Activated CD4-positive, alpha-beta T cell treated with anti-CD3 and anti-CD28 coated beads, Interleukin-2, amount 10 ng/mL, durations not matched to agents 24 days and 14 days (primary cell): ENCODE measurements around the gene SEPTIN7. TPM values are rescaled to one million over a fixed set of nuclear protein-coding genes. Genes with fewer than 3 reads are reported as not detected.

Experiments used
- DNase-seq: peaks from one replicate; pipeline ENCODE4 v3.0.0; 2022
- H3K27ac Mint-ChIP-seq: one replicate; pipeline ENCODE4 v1.8.0; 2022; ENCODE audit warnings: mild to moderate bottlenecking, mixed read lengths
- H3K27me3 Mint-ChIP-seq: one replicate; pipeline ENCODE4 v1.8.0; 2022; ENCODE audit warnings: mixed read lengths
- H3K36me3 Mint-ChIP-seq: one replicate; pipeline ENCODE4 v1.8.0; 2022; ENCODE audit warnings: low read depth, mild to moderate bottlenecking, mixed read lengths
- H3K4me1 Mint-ChIP-seq: one replicate; pipeline ENCODE4 v1.8.0; 2021; ENCODE audit warnings: mixed read lengths
- H3K4me3 Mint-ChIP-seq: one replicate; pipeline ENCODE4 v1.8.0; 2022; ENCODE audit warnings: mild to moderate bottlenecking, moderate library complexity, mixed read lengths
- H3K9me3 Mint-ChIP-seq: one replicate; pipeline ENCODE4 v1.8.0; 2021; ENCODE audit warnings: mixed read lengths
- intact Hi-C: fragments of 100-400 bp; cut with micrococcal nuclease; formaldehyde crosslinking; loops from one replicate; pipeline ENCODE4 v1.15.1; 2023
- total RNA-seq: library from RNA; stranded (reverse); gene quantifications from 2 replicates; pipeline ENCODE4 v1.2.3, GENCODE V29; 2022

The SEPTIN7 gene
- total RNA-seq, 1 donor from 2014 or later: 205 TPM

- Mint-ChIP-seq H3K27me3 (peaks cover 2% of the 10 kb centered on the region), H3K4me3 (no peak overlapping the region), H3K36me3 (no peaks in the 10 kb centered on the region), H3K9me3 (no peaks in the 10 kb centered on the region), H3K27ac (no peak overlapping the region), H3K4me1 (no peaks in the 10 kb centered on the region)
- DNase-seq: no peak
- intact Hi-C loops: no loop called here
Observed at GRCh38 chr7:35773994-35774393, 26.9 kb upstream of the SEPTIN7 start.

- no peaks in the 10 kb centered on the region for H3K9me3 Mint-ChIP-seq
- intact Hi-C loops: no loop called here
- H3K4me1 Mint-ChIP-seq: no peaks in the 10 kb centered on the region
- peaks cover 2% of the 10 kb centered on the region for H3K27me3 Mint-ChIP-seq
- no peak overlapping the region for H3K27ac Mint-ChIP-seq
- no peak overlapping the region for H3K4me3 Mint-ChIP-seq
- no peaks in the 10 kb centered on the region for H3K36me3 Mint-ChIP-seq
- DNase-seq: no peak
Observed at GRCh38 chr7:35776686-35777085, 24.2 kb upstream of the SEPTIN7 start.

- Mint-ChIP-seq H3K9me3 (no peaks in the 10 kb centered on the region), H3K27me3 (peaks cover 2% of the 10 kb centered on the region), H3K4me3 (no peak overlapping the region), H3K27ac (no peak overlapping the region), H3K36me3 (no peaks in the 10 kb centered on the region), H3K4me1 (no peaks in the 10 kb centered on the region)
- intact Hi-C loops: no loop called here
- DNase-seq: no peak
Observed at GRCh38 chr7:35777121-35777520, 23.7 kb upstream of the SEPTIN7 start.

GRCh38 chr7:35780070-35780469, 20.8 kb upstream of the SEPTIN7 start:
- Mint-ChIP-seq H3K9me3 (no peaks in the 10 kb centered on the region), H3K27ac (no peak overlapping the region), H3K4me3 (no peak overlapping the region)

GRCh38 chr7:35781200-35781701, 19.6 kb upstream of the SEPTIN7 start:
- no peak for DNase-seq
- Mint-ChIP-seq H3K4me1 (no peaks in the 10 kb centered on the region), H3K9me3 (no peaks in the 10 kb centered on the region), H3K4me3 (no peak overlapping the region), H3K36me3 (no peaks in the 10 kb centered on the region), H3K27ac (no peak overlapping the region), H3K27me3 (no peaks in the 10 kb centered on the region)
- intact Hi-C loops: no loop called here

More at GRCh38 chr7:35780070-35780469, 20.8 kb upstream of the SEPTIN7 start:
- intact Hi-C loops: no loop called here
- no peak for DNase-seq
- Mint-ChIP-seq H3K27me3 (no peaks in the 10 kb centered on the region), H3K36me3 (no peaks in the 10 kb centered on the region), H3K4me1 (no peaks in the 10 kb centered on the region)

- Mint-ChIP-seq H3K4me3 (no peak overlapping the region), H3K36me3 (no peaks in the 10 kb centered on the region), H3K4me1 (no peaks in the 10 kb centered on the region), H3K27me3 (no peaks in the 10 kb centered on the region), H3K27ac (no peak overlapping the region), H3K9me3 (no peaks in the 10 kb centered on the region)
- no peak for DNase-seq
- intact Hi-C loops: no loop called here
Observed at GRCh38 chr7:35781767-35782515, 18.9 kb upstream of the SEPTIN7 start.

GRCh38 chr7:35784332-35784731, 16.5 kb upstream of the SEPTIN7 start:
- H3K4me1 Mint-ChIP-seq: no peaks in the 10 kb centered on the region
- H3K27ac Mint-ChIP-seq: no peak overlapping the region
- intact Hi-C loops: no loop called here
- H3K4me3 Mint-ChIP-seq: no peak overlapping the region
- peaks cover 7% of the 10 kb centered on the region for H3K9me3 Mint-ChIP-seq
- H3K27me3 Mint-ChIP-seq: no peaks in the 10 kb centered on the region
- H3K36me3 Mint-ChIP-seq: no peaks in the 10 kb centered on the region
- no peak for DNase-seq

- H3K36me3 Mint-ChIP-seq: no peaks in the 10 kb centered on the region
- DNase-seq: no peak
- no peak overlapping the region for H3K27ac Mint-ChIP-seq
Observed at GRCh38 chr7:35785250-35785649, 15.6 kb upstream of the SEPTIN7 start.

GRCh38 chr7:35787925-35788324, 12.9 kb upstream of the SEPTIN7 start:
- H3K36me3 Mint-ChIP-seq: no peaks in the 10 kb centered on the region
- H3K9me3 Mint-ChIP-seq: peaks cover 7% of the 10 kb centered on the region
- no peak overlapping the region for H3K4me3 Mint-ChIP-seq
- no peaks in the 10 kb centered on the region for H3K27me3 Mint-ChIP-seq
- intact Hi-C loops: no loop called here
- no peaks in the 10 kb centered on the region for H3K4me1 Mint-ChIP-seq
- no peak overlapping the region for H3K27ac Mint-ChIP-seq
- no peak for DNase-seq

More at GRCh38 chr7:35785250-35785649, 15.6 kb upstream of the SEPTIN7 start:
- no peak overlapping the region for H3K4me3 Mint-ChIP-seq
- H3K4me1 Mint-ChIP-seq: no peaks in the 10 kb centered on the region
- no peaks in the 10 kb centered on the region for H3K27me3 Mint-ChIP-seq
- peaks cover 7% of the 10 kb centered on the region for H3K9me3 Mint-ChIP-seq
- intact Hi-C loops: no loop called here

GRCh38 chr7:35792472-35792871, 8.4 kb upstream of the SEPTIN7 start:
- peaks cover 7% of the 10 kb centered on the region for H3K9me3 Mint-ChIP-seq
- H3K4me3 Mint-ChIP-seq: no peak overlapping the region
- H3K36me3 Mint-ChIP-seq: no peaks in the 10 kb centered on the region
- DNase-seq: no peak
- intact Hi-C loops: no loop called here
- H3K27ac Mint-ChIP-seq: no peak overlapping the region
- H3K4me1 Mint-ChIP-seq: no peaks in the 10 kb centered on the region
- H3K27me3 Mint-ChIP-seq: peaks cover 5% of the 10 kb centered on the region

- H3K9me3 Mint-ChIP-seq: peaks cover 7% of the 10 kb centered on the region
- peaks cover 5% of the 10 kb centered on the region for H3K27me3 Mint-ChIP-seq
- DNase-seq: no peak
- H3K4me3 Mint-ChIP-seq: no peak overlapping the region
- intact Hi-C loops: no loop called here
- H3K27ac Mint-ChIP-seq: no peak overlapping the region
- H3K36me3 Mint-ChIP-seq: no peaks in the 10 kb centered on the region
- H3K4me1 Mint-ChIP-seq: no peaks in the 10 kb centered on the region
Observed at GRCh38 chr7:35792873-35793489, 7.9 kb upstream of the SEPTIN7 start.

GRCh38 chr7:35797311-35797710, 3.5 kb upstream of the SEPTIN7 start:
- DNase-seq: no peak
- intact Hi-C loops: no loop called here
- Mint-ChIP-seq H3K9me3 (no peaks in the 10 kb centered on the region), H3K4me1 (peaks cover 8% of the 10 kb centered on the region), H3K36me3 (peaks cover under 1% of the 10 kb centered on the region), H3K4me3 (no peak overlapping the region), H3K27me3 (peaks cover 5% of the 10 kb centered on the region), H3K27ac (no peak overlapping the region)

GRCh38 chr7:35799846-35800717, 775 bp upstream of the SEPTIN7 start:
- Mint-ChIP-seq H3K4me1 (peaks cover 30% of the 10 kb centered on the region), H3K4me3 (peak overlapping the region; percentile 100), H3K9me3 (no peaks in the 10 kb centered on the region), H3K36me3 (peaks cover 17% of the 10 kb centered on the region), H3K27ac (peak overlapping the region; percentile 98), H3K27me3 (peaks cover 4% of the 10 kb centered on the region)
- peak; percentile 95 for DNase-seq
- intact Hi-C loops: loop anchor here (1.0 to 10.0 kb wide), 6 partner anchors 18 to 763 kb away; partner anchors contain the start of genes DPY19L1 and EEPD1
